ENCODE data around the gene TESPA1. TPM values are rescaled to one million over a fixed set of nuclear protein-coding genes. Genes with fewer than 3 reads are reported as not detected.

The TESPA1 gene
- total and polyA plus RNA-seq, 2 of the 8 experiments (the other 6 are each of a cell fraction or from before 2014, with no cell fraction given), result not detected

GRCh38 chr12:54987611-54988231, 3.2 kb upstream of the TESPA1 start:
- no peaks in the 10 kb centered on the region for H3K79me1 ChIP-seq (ENCODE audit: low read depth, low read length)
- TF ChIP-seq RAD21 (IDR thresholded peaks at IDR 0.05 in 1 of 2, conservative IDR thresholded peaks at IDR 0.05 in 1 of 2; ENCODE audit: low read depth in 2 of 2, low read length in 2 of 2) (no peak), ATF2 (IDR thresholded peaks at IDR 0.05; ENCODE audit: low read length) (no peak), ATF3 (IDR thresholded peaks at IDR 0.05; ENCODE audit: insufficient read depth, low read depth, low read length) (no peak), RFX5 (IDR thresholded peaks at IDR 0.05; ENCODE audit: borderline replicate concordance, low read depth, low read length) (no peak), CTCF (IDR thresholded peaks at IDR 0.05; ENCODE audit: control extremely low read depth in 1 of 3, insufficient read depth in 1 of 3, low read depth in 1 of 3, low read length in 3 of 3) (no peak), SP2 (IDR thresholded peaks at IDR 0.05; ENCODE audit: low read length) (no peak), SRF (IDR thresholded peaks at IDR 0.05; ENCODE audit: low read depth, low read length) (no peak), PHF8 (conservative IDR thresholded peaks at IDR 0.05; ENCODE audit: low read depth, low read length) (no peak)

More at GRCh38 chr12:54987611-54988231, 3.2 kb upstream of the TESPA1 start:
- H3K27ac ChIP-seq (ENCODE audit: low read depth, low read length), result no peak overlapping the region
- H3K79me2 ChIP-seq (ENCODE audit: control insufficient read depth in 1 of 2, insufficient read depth in 2 of 2, low read length in 2 of 2), result no peaks in the 10 kb centered on the region
- FAIRE-seq, result no peak
- H3K27me3 ChIP-seq (replicated peaks in 1 of 4; ENCODE audit: control insufficient read depth in 3 of 4, extremely low read depth in 1 of 4, insufficient read depth in 3 of 4, low read length in 3 of 4), result no peaks in the 10 kb centered on the region
- no peak overlapping the region for H3K4ac ChIP-seq (replicated peaks; ENCODE audit: insufficient read length, low read depth, low read length)
- no peak overlapping the region for H2BK15ac ChIP-seq (ENCODE audit: low read length)
- no peak overlapping the region for H4K91ac ChIP-seq (replicated peaks; ENCODE audit: insufficient read length, low read length)
- H3K4me3 ChIP-seq (ENCODE audit: extremely low read depth in 1 of 4, insufficient read depth in 2 of 4, low read depth in 3 of 4, low read length in 4 of 4), result no peak overlapping the region
- H3K56ac ChIP-seq (replicated peaks; ENCODE audit: insufficient read length, low read depth, low read length), result no peak overlapping the region
- no peak overlapping the region for H2AK5ac ChIP-seq (ENCODE audit: low read depth, low read length)
- H3K9ac ChIP-seq (replicated peaks in 1 of 4; ENCODE audit: extremely low read depth in 1 of 4, low read depth in 3 of 4, low read length in 3 of 4), result no peak overlapping the region
- no peak overlapping the region for H3K23ac ChIP-seq (ENCODE audit: insufficient read length)
- no peaks in the 10 kb centered on the region for H4K20me1 ChIP-seq (replicated peaks in 1 of 2; ENCODE audit: control insufficient read depth in 1 of 2, insufficient read depth in 2 of 2, low read length in 2 of 2)
- H3K4me2 ChIP-seq (ENCODE audit: insufficient read depth in 1 of 2, low read depth in 2 of 2, low read length in 2 of 2), result no peak overlapping the region
- H4K5ac ChIP-seq (ENCODE audit: insufficient read length, low read depth, low read length), result no peak overlapping the region
- ChIA-PET CTCF (ENCODE audit: partially characterized antibody) (interaction anchor here (1.1 to 6.1 kb wide), 4 partner anchors 84 to 239 kb away, joined by 3 to 40 read pairs (median 9); no protein-coding TSS in a partner anchor), POLR2A (ENCODE audit: partially characterized antibody) (no interaction called here)
- no peak overlapping the region for H2BK20ac ChIP-seq (ENCODE audit: low read length)
- no peaks in the 10 kb centered on the region for H3K4me1 ChIP-seq (replicated peaks in 1 of 4; ENCODE audit: control insufficient read depth in 3 of 4, insufficient read depth in 4 of 4, low read length in 3 of 4)
- no peak overlapping the region for H3K14ac ChIP-seq (ENCODE audit: insufficient read length)
- no peak overlapping the region for H3K18ac ChIP-seq (ENCODE audit: extremely low read depth, low read length)
- DNase-seq (ENCODE audit: low read depth in 1 of 2, low spot score in 2 of 2), result no peak
- H3K9me3 ChIP-seq (ENCODE audit: insufficient read depth in 2 of 2, low read depth in 1 of 2, low read length in 1 of 2), result no peaks in the 10 kb centered on the region
- WGBS, 2 experiments (ENCODE audit: extremely low coverage in 1 of 2, insufficient coverage in 1 of 2, insufficient read length in 1 of 2, insufficient replicate concordance in 2 of 2, low coverage in 1 of 2, low lambda C conversion rate in 2 of 2, missing lambda C conversion rate in 1 of 2), result 96% methylated on average over 4 of the region's 4 CpGs; no CpG with 5 or more reads in 1 of the 2 experiments
- no peak overlapping the region for H2AFZ ChIP-seq (ENCODE audit: low read length)
- H2BK5ac ChIP-seq (ENCODE audit: low read depth, low read length), result no peak overlapping the region
- no peak overlapping the region for H2BK120ac ChIP-seq (replicated peaks; ENCODE audit: low read depth, low read length)
- no peak overlapping the region for H4K8ac ChIP-seq (ENCODE audit: extremely low read depth, insufficient read depth, low read length)
- H2BK12ac ChIP-seq (ENCODE audit: low read depth, low read length), result no peak overlapping the region
- no peaks in the 10 kb centered on the region; the same call in 1 of the 2 replicates for H3K23me2 ChIP-seq (ENCODE audit: low read depth, low read length)
- H3K36me3 ChIP-seq (ENCODE audit: control insufficient read depth in 2 of 4, insufficient read depth in 4 of 4, low read length in 3 of 4), result no peaks in the 10 kb centered on the region
